Right ventricle myocardium superior (tissue), 1 donor: ENCODE data around the gene IZUMO3. TPM values are rescaled to one million over a fixed set of nuclear protein-coding genes. Genes with fewer than 3 reads are reported as not detected.
"Not testable (repeated sequence)": the region's sequence is repeated elsewhere in the genome, so short reads cannot be mapped to it uniquely, and the experiment has no call there.

Experiments
- ATAC-seq: fragments of 200-7000 bp; cut with Tn5 transposase; one replicate; pipeline ENCODE4 v1.9.1; 2020; ENCODE audit warnings: mild to moderate bottlenecking; ENCODE audit not compliant: poor library complexity
- DNase-seq: peaks from one replicate; pipeline ENCODE4 v3.0.0-alpha.2; 2020
- intact Hi-C: fragments of 100-400 bp; cut with DNase I; formaldehyde crosslinking; loops from one replicate; pipeline ENCODE4 v1.11.2; 2022
- long read RNA-seq: library from polyadenylated mRNA; unstranded; transcript quantifications from one replicate; pipeline ENCODE4 v2.0.0, GENCODE V29; 2021
- total RNA-seq: library from RNA; stranded (reverse); fragmentation: NEBNext Ultra II Directional; extraction: Animal tissue kit (Norgen Biotek cat#: 25700); gene quantifications from one replicate; pipeline ENCODE4 v1.2.1, GENCODE V29; 2021
- donor health status: DM: no; HTN: yes; CAD: no; lungs with severe emphysema.

The IZUMO3 gene, protein sequence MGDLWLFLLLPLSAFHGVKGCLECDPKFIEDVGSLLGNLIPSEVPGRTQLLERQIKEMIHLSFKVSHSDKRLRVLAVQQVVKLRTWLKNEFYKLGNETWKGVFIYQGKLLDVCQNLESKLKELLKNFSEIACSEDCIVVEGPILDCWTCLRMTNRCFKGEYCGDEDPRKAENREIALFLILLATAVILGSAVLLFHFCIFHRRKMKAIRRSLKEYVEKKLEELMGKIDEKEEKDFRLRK
- not detected for total RNA-seq
- long read RNA-seq, result 0 reads

DNA sequence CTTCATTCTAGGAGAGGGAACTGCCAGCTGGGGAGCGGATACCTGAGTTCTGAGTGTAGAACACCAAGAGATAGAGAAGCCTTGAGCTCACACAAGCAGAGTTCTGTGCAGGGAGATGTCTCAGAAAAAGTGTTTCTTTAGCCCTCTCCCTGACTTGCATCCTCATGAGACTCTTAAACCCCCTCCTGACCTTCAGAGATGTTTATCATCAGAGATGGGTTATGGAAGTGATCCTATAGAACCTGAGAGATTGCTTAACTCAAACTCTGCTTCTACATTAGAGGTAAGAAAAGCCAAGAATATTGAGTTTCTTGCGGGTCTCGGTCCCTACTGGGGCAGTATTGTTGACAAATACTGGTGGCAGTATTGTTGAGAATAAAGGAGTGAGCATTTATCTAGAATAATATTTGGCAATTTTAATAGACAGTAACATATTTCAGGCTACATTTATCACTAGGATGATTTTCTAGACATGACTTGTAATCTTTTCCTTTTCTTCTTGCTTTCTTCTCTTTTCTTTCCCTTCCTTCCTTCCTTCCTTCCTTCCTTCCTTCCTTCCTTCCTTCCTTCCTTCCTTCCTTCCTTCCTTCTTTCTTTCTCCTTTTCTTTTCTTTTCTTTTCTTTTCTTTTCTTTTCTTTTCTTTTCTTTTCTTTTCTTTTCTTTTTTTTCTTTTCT is at the start of gene IZUMO3:
IZUMO3 (minus strand) TSS at position 51 of the 676 bp plus-strand sequence. CDS start 248 bp downstream, outside the sequence.
- intact Hi-C loops, result no loop called here
- DNase-seq, result no peak
- no peak for ATAC-seq

DNA sequence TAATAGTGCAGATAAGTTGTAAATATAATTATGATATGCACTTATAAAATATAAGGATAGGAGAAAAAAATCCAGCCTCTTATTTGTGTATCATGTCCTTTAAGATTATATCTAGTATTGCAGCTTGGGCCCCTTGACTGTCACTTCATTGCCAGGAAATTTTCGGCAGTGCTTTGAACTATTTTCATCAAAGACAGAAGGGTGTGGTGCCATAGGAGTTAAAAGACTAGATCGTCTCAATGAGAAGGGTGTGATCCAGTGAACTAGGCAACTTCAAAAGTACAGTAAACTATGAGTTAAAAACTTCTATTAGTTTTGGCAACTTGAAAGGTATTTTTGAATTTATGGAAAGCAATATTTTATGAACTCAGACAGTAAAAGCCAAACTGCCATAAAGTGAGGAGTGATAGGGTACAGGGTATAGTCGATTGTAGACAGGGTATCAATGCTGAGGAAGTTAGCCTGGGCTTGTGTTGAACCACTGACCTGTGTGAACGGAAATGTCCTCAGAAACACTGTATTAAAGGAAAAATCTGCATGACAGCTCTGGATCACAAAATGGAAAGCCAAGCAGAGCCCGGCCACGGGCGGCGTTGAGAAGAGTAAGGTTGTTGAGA is 48.6 kb upstream of the IZUMO3 start:
- intact Hi-C loops, result no loop called here
- DNase-seq (no peak), ATAC-seq (no peak)

DNA sequence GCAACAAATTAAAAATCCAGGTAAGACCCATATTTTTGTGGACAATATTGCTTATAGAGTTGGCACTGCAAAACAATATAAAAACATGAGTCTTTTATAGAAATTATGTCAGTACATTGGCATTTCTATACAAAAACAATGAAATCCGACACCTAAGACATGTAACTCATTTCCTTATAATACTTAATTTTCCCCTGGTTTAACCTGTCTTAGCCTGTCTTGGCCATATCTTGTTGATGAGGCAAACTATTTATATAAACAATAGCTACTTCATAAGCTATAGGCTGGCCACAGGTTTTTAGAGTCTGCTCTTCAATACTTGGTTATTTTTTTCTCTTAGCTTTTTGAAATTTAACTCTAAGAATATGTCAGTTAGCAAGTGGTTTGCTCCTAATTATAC is 44.7 kb upstream of the IZUMO3 start:
- intact Hi-C loops, result no loop called here
- DNase-seq (no peak), ATAC-seq (no peak)

DNA sequence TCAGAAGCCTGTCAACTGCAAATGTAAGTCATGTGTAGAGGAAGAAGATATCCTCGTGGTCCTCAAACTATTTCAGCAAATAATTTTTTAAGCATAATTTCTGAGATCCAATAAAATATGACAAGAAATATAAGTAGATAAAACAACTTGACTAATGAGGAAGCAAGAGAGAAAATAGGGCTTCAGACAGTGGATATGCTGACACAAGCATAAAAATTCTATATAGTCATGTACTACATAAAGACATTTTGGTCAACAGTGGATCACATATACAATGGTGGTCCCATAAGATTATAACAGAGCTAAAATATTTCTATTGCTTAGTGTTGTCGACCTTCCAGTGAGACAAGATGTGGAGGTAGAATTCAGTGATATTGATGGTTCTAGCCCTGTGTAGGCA is 42.2 kb upstream of the IZUMO3 start:
- DNase-seq (no peak), ATAC-seq (no peak)
- intact Hi-C loops, result no loop called here

DNA sequence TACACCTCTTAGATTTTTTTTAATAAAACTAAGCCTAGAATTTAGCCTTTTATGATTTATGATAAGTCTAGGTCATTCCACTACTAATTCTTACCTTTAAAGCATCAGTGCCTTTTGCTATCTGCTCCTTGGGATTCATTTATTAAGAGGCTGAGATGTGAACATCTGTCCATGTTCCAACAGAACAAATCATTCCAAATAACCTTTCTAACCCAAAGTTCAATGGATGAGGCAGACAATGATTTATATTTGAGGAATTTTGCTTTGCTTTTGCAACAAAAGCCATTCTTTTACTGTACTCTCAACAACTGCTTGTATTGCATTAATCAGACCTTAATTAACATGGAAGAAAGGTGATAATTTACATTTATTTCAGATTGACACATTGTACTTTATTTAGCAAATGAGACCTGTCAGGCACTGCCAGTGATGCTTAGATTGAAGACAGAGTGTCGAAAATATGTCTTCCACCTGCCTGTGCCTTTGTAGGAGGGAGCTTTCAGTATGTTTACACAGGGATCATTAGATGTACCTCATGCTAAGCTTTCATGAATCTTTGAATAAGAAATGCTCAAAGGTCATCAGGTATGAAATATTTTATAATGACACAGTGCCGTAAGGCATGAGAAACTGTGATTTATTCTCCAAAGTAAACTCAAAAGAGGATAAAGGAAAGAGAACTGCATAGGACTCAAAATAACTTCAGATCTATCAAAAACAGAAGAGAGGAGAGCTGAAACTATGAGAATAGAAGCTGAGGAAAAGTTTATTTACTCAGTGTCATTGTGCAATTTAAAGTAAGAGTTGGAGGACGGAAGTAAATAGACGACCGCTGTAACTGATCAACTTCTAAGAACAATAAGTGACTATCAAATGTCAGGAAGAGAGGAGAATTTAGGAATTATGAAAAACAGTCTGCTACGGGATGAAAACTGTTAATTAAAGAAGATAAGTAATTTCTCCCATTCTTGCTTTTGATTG is 36.7 kb upstream of the IZUMO3 start:
- no peak for DNase-seq
- intact Hi-C loops, result no loop called here

DNA sequence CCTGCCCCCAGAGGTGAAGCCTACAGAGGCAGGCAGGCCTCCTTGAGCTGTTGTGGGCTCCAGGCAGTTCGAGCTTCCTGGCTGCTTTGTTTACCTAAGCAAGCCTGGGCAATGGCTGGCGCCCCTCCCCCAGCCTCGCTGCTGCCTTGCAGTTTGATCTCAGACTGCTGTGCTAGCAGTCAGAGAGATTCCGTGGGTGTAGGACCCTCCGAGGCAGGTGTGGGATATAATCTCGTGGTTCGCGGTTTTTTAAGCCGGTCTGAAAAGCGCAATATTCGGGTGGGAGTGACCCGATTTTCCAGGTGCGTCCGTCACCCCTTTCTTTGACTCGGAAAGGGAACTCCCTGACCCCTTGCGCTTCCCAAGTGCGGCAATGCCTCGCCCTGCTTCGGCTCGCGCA is 34.3 kb upstream of the IZUMO3 start:
- DNase-seq, intact Hi-C loops, ATAC-seq: not testable (repeated sequence)

More for the DNA sequence above, 36.7 kb upstream of the IZUMO3 start:
- ATAC-seq, result no peak

DNA sequence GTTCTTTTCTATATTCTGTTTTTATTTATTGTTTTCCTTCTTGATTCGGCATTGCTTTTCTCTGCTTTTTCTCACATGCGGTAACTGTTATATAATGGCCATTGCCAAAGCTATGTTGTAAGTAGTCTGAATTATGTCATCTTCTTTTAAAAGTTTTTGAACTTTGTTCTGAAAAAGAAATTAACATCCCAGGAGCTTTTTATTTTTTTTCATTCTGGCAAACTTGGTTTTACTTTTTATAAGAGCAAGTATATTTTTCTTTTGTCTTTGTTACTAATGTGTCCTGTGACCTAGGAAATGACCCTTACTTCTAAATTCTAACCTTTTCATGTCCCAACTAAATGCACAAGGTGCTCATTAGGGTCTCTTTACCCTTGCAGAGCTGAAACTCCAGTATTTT is 26.7 kb upstream of the IZUMO3 start:
- intact Hi-C loops, result no loop called here
- ATAC-seq (no peak), DNase-seq (no peak)

DNA sequence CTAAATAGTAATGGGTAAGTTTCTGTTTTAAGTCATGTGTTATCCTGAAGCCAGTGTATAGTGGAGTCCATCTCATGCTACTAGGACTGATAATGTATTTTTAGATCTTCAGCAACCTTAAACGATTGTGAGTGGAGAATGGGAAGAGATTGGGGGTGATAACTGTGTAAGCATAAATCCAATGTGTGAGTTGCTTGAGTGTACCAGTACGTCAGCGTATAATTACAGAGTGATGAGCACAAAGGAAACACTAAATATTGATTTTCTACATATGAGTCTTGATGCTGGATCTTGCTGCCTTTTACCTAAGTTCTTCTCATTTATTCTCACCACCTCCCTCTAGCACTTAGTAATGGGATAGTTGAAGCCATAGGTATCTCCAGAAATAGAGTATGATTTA is 16.3 kb upstream of the IZUMO3 start:
- intact Hi-C loops, result no loop called here

DNA sequence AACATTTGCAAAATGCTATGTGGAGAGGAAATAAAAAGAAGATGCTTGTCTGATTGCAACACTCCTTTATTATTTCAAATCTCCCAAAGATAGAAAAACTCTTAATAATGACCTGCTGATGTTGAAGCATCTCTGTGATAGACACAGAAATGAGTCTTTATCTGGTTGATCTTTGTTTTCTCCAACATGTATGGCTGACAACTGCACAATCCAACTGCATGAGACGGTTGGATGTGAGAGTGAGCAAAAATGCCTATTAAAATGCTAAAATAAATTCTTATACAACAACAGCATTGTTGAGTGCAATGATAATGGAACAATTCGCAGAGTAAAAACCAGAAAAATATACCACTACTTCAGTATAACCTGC is 7.5 kb upstream of the IZUMO3 start:
- ATAC-seq, result no peak
- no peak for DNase-seq
- intact Hi-C loops, result no loop called here

More for the DNA sequence above, 16.3 kb upstream of the IZUMO3 start:
- DNase-seq (no peak), ATAC-seq (no peak)

DNA sequence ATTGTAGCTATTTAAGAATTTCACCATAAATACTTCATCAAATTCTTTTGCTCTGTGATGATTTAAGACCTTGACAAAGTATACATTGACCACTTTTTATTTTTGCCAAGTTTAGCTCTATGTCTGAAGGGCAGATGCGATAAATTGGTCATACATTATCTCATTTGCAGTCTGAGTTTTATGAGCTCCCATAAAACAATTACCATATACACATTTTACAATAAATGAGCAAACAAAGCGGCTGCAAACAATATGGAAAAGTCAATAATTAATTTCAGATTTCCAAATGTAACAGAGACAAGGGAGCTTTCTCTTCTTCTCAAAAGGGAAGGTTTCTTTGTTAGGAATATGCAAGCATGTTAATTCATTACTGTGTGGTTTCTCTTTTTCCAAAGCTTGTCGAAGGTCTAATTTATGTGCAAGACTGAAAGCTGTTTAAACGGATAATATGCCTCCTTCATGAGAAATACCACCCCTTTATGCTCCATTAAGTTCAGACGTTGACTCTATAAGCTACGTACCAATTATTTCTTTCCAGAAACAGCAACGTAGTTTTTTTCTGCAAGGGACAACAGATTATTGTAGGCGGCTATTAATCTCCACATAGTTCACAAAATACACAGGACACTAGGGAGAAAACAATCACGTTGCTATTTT is 7.0 kb upstream of the IZUMO3 start:
- intact Hi-C loops, result no loop called here
- ATAC-seq (no peak), DNase-seq (no peak)

DNA sequence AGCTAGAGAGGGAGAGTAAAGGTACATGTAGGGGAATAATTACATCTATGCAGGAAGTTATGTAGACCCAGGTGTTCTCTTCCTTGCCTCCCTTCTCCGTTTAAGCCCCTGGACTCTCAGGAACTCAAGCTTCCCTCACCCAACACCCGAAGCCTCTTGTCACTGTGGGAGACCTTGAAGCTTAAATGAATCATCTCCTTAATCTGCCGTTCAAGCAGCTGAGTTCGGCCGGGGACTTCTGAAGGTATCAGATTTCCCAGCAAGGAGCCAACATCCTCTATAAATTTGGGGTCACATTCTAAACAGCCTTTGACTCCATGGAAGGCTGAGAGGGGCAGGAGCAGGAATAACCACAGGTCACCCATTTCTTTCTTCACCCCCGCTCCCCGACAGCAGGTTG is 412 bp downstream of the IZUMO3 start:
- no peak for ATAC-seq
- no peak for DNase-seq
- intact Hi-C loops, result no loop called here

DNA sequence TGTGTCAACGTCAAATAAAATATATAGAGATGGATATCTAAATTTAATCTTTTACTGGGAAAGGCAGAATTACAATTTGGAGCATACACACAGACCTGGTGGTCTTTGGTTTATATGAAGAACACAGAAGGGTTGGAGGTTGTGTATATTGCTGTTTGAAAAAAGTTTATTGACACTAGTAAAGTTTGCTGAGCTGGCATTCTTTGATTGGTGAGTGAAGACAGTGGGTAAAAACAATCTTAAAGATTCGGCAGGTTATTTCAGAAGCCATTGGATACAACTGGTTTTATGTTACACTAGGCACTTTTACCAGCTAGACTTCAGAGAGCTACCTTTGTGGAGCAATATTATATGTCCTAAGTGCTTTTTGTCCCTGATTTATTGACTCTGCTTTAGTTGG is 27.2 kb downstream of the IZUMO3 start:
- DNase-seq (no peak), ATAC-seq (no peak)
- intact Hi-C loops, result no loop called here

DNA sequence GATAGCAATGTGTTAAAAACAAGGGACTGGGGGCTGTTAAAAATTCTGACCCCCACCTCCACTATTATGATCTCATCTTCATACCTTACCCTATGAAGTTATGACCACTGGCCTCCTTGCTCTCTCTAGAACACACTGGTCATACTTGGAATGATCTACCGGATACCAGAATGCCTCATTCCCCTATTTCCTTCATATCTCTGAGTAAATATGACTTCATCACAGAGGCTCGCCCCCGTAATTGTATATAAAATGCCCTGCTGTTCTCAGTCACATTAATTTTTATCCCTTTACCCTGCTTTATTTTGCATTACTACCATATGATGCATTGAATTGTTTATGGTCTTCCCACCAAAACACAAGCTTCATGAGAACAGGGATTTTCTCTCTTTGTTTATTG is 29.2 kb downstream of the IZUMO3 start:
- ATAC-seq, result no peak
- DNase-seq, result no peak
- intact Hi-C loops, result no loop called here

DNA sequence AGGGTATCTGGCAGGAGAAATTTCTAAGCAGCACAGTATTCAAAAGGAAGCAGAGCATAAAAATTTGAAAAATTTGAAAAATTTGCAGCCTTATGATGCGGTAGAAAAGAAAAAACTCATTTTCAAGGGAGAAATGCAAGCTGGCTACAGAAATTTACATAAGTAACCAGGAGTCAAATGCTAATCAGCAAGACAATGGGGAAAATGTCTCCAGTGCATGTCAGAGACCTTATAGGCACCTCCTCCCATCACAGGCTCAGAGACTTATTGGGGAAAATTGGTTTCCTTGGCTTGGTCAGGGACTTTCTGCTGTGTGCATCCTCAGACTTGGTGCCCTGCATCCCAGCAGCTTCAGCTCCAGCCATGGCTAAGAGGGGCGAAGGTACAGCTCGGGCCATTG is 35.8 kb downstream of the IZUMO3 start:
- intact Hi-C loops, result no loop called here
- ATAC-seq, result no peak
- DNase-seq, result no peak

DNA sequence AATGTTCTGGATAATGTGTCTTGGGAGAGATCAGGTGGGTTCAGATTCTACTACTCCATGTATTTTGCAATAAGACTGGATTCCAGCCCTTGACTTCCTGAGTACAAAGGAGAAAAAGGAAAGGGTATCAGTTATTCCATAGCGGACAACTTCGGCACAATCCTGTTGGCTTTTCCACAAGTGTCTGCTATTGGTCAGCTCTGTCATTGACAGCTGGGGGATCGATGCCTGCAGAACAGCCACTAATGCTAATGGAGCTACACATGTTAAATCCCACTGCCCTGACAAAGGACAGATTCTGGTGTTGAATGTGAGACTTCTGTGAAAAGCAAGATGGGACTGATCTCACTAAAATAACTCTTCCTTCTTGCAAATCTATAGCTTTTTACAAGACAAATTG is 41.2 kb downstream of the IZUMO3 start:
- ATAC-seq, result no peak
- no peak for DNase-seq
- intact Hi-C loops, result no loop called here

DNA sequence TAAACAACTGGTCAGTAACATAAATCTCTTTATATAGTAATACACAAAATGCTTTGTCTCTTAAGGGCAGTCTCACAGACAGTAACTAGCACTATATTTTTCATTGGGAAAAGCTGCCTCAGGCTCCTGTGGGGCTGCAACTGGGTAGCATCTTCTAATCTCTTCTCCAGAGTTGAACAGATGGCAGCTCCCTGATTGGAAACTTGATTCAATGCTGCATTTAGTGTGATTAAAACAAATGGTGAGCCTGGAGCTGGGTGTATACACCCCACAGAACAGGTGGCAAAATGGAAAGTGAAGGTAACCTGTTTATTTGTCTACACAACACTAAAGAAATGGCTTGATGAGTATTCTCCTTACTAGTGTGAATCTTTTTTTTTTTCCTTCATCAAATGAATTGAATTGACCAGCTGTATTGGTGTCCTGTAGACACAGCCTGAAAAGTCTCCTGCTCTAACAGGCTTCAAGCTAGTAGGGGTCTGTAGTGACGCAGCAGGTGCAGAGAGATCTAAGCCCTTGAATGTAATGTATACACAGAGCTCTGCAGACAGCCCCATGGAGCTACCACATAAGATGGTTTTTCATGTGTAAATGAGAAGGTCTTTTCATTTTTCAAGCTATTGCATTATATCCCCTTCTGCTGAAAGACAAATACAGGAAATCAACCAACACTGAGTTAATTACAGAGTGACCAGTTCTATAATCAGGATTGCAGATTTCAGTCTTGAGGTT is 43.3 kb downstream of the IZUMO3 start:
- DNase-seq, result no peak
- ATAC-seq, result no peak
- intact Hi-C loops, result no loop called here

DNA sequence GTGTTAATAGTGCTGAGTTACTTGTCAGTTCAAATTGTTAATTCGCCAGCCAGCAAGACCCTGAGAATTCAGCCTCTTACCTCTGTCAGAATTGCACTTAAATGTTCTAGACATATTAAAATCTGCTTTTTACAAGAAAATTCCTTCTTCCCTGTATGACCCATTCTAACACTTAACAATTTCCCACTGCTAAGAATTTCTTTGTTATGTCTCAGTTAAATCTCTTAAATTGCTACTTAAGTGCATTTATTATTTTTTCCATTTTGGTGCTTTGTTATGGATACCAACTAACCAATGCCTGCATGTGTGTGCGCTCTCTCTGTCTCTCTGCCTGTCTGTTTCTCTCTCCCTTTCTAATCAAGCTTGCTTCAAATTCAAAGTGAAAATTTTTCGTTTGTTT is 44.9 kb downstream of the IZUMO3 start:
- intact Hi-C loops, result no loop called here
- ATAC-seq (no peak), DNase-seq (no peak)

DNA sequence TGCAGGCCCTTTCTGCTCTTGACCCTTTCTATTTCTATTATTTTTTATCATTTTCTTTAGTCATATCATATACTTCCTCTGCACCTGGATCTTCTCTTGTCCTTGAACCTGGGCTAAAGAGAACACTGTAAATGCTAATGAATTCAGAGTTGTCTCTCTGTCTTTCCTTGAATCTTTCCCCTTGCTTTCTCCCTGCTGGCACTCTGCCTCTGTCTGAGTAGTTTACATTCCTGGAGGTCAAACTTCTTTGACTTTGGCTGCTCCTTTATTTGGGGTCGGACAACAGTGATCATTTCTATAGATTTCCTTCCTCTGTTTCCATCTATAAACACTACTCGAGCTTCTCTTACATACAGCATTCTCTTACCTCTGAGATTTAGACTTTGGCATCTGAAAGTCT is 47.1 kb downstream of the IZUMO3 start:
- ATAC-seq, result no peak
- intact Hi-C loops, result no loop called here
- no peak for DNase-seq
